Measurements from ENCODE around the gene MDM1. TPM values are rescaled to one million over a fixed set of nuclear protein-coding genes. Genes with fewer than 3 reads are reported as not detected.

MDM1 gene
- total RNA-seq = 10 to 100 TPM in 1 of 2 donors, 1 to 10 TPM in 1; 8.3 to 12.8 TPM

DNA sequence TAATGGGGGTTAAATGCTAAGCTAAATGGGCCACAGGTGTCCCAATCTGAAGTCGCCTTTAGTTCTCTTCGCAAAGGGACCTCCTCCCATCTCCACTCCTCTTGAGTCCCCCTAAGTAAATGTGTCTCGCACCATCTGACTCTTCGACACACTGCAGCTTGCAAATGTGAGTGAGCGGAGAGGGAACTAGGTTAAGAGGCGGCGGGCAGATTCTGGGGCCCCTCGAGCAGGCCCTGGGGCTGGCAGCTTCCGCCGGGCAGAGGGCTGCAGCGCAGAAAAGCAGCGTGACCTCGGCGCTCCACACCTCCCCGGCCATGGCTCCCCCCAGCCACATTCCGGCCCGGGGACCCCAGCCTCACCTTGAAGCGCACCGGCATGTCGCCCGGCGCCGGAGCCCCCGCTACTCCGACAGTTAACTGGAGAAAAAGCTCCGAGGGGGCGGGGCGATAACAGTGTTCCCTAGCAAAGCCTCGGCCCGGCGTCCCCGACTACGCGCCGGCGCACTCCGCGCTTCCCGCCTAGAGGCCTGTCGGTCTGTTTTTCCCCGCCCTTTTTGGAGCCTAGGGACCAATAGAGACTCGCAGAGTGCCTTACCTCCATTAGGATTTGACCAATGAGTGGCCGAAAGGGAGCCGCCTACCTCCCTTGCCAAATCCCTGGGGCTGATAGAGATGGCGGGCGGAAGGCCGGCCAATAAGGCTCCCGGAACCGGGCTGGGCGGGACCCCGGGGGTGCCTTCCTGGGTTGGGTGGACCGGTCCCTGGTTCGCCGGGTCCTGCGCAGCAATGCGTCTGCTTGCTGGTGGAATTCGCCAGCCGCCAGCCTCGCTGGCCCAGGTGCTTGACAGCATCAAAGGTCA is at the start of gene MDM1:
Gene MDM1 (minus strand): TSS at position 494 of the 859 bp plus-strand sequence. CDS start 117 bp downstream, at position 377.
- TF ChIP-seq, protein P1, sequence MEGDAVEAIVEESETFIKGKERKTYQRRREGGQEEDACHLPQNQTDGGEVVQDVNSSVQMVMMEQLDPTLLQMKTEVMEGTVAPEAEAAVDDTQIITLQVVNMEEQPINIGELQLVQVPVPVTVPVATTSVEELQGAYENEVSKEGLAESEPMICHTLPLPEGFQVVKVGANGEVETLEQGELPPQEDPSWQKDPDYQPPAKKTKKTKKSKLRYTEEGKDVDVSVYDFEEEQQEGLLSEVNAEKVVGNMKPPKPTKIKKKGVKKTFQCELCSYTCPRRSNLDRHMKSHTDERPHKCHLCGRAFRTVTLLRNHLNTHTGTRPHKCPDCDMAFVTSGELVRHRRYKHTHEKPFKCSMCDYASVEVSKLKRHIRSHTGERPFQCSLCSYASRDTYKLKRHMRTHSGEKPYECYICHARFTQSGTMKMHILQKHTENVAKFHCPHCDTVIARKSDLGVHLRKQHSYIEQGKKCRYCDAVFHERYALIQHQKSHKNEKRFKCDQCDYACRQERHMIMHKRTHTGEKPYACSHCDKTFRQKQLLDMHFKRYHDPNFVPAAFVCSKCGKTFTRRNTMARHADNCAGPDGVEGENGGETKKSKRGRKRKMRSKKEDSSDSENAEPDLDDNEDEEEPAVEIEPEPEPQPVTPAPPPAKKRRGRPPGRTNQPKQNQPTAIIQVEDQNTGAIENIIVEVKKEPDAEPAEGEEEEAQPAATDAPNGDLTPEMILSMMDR (IDR thresholded peaks at IDR 0.05) = no peak
- H3K27ac ChIP-seq = peak within 1 kb of the TSS; percentile 67 to 70
- H3K4me3 ChIP-seq = peak within 1 kb of the TSS; percentile 71 to 82
- no peaks in the 10 kb centered on the region for H3K27me3 ChIP-seq
- peak; percentile 98 for DNase-seq (ENCODE audit: low spot score)
- H3K9me3 ChIP-seq = no peaks in the 10 kb centered on the region
- peaks cover 0 to 34% of the 10 kb centered on the region in 2 donors for H3K4me1 ChIP-seq
- no peaks in the 10 kb centered on the region for H3K36me3 ChIP-seq

- no peak overlapping the region for H3K27ac ChIP-seq
- H3K27me3 ChIP-seq = no peaks in the 10 kb centered on the region
- H3K36me3 ChIP-seq = no peaks in the 10 kb centered on the region
- TF ChIP-seq, protein P1 (IDR thresholded peaks at IDR 0.05) = no peak
- DNase-seq (ENCODE audit: low spot score) = no peak
- no peak overlapping the region for H3K4me3 ChIP-seq
- H3K9me3 ChIP-seq = no peaks in the 10 kb centered on the region
- peaks cover 0 to 6% of the 10 kb centered on the region in 2 donors for H3K4me1 ChIP-seq
Observed at GRCh38 chr12:68381476-68382219, 49.5 kb upstream of the MDM1 start.

GRCh38 chr12:68378872-68379606 is 46.9 kb upstream of the MDM1 start:
- H3K27ac ChIP-seq = no peak overlapping the region
- H3K4me3 ChIP-seq = no peak overlapping the region
- DNase-seq (ENCODE audit: low spot score) = no peak
- no peaks in the 10 kb centered on the region for H3K27me3 ChIP-seq
- H3K36me3 ChIP-seq = no peaks in the 10 kb centered on the region
- H3K9me3 ChIP-seq = no peaks in the 10 kb centered on the region
- peaks cover 0 to 6% of the 10 kb centered on the region in 2 donors for H3K4me1 ChIP-seq
- TF ChIP-seq, protein P1 (IDR thresholded peaks at IDR 0.05) = no peak

GRCh38 chr12:68377881-68378280 is 45.7 kb upstream of the MDM1 start:
- Histone ChIP-seq H3K4me1 (peaks cover 0 to 6% of the 10 kb centered on the region in 2 donors), H3K27me3 (no peaks in the 10 kb centered on the region), H3K27ac (no peak overlapping the region), H3K9me3 (no peaks in the 10 kb centered on the region), H3K4me3 (no peak overlapping the region), H3K36me3 (no peaks in the 10 kb centered on the region)
- DNase-seq (ENCODE audit: low spot score) = no peak
- TF ChIP-seq, protein P1 (IDR thresholded peaks at IDR 0.05) = no peak

- TF ChIP-seq, protein P1 (IDR thresholded peaks at IDR 0.05) = no peak
- Histone ChIP-seq H3K27ac (no peak overlapping the region), H3K27me3 (no peaks in the 10 kb centered on the region), H3K36me3 (no peaks in the 10 kb centered on the region), H3K9me3 (no peaks in the 10 kb centered on the region), H3K4me1 (peaks cover 0 to 6% of the 10 kb centered on the region in 2 donors), H3K4me3 (no peak overlapping the region)
- DNase-seq (ENCODE audit: low spot score) = no peak
Observed at GRCh38 chr12:68376901-68377300, 44.7 kb upstream of the MDM1 start.

All from right atrium auricular region (tissue), 2 donors.